Heart left ventricle (tissue), 13 donors: ENCODE data around the gene RANGAP1.

ENCODE experiments used
- POLR2A ChIP-seq, 2 donors: fragments of 450-650 bp; IDR thresholded peaks; one replicate each; pipeline ENCODE4 v1.6.1; 2017; ENCODE audit warnings: antibody characterized with exemption in 2 of 2, mild to moderate bottlenecking in 2 of 2, moderate library complexity in 2 of 2
- TF ChIP-seq, protein P1 (sequence below), 12 donors: fragments of 200-600 bp; sonication (generic) in 4 of 12; IDR thresholded peaks; one replicate each; pipeline versions ENCODE4 v1.5.0 to v1.8.0; 2018 to 2022; ENCODE audit warnings: antibody characterized with exemption in 12 of 12, mild to moderate bottlenecking in 5 of 12
- donor health status: ischemic (EF 13 %, LVEDD 7.1; RV severe dilation, severe dysfunction).
- donor health status: DM: no; HTN: yes; CAD: no.
- donor health status: DM: no; HTN: no; CAD: no.
- donor health status: ischemic (EF 25% LVEDD 6.9; RV normal size, moderate dysfunction).
- donor health status: ischemic (EF 25% LVEDD 5.7; RV mildly dilated, moderate dysfunction).
- donor health status: ischemic (EF 35%, LVEDD 5.7; RV mildly dilated, moderate dysfunction).
- donor health status: nonischemic (EF 11% LVEDD 7.7; RV severe dilation, severe dysfunction).
- donor health status: DM: yes; HTN: yes; CAD: no.
- donor health status: PGD.
- donor health status: ischemic (EF 29% LVEDD 5.4; RV normal size, mild dysfunction).
- donor health status: nonischemic (EF 23%, LVEDD 6.1; RV moderate dilation, normal function).

DNA sequence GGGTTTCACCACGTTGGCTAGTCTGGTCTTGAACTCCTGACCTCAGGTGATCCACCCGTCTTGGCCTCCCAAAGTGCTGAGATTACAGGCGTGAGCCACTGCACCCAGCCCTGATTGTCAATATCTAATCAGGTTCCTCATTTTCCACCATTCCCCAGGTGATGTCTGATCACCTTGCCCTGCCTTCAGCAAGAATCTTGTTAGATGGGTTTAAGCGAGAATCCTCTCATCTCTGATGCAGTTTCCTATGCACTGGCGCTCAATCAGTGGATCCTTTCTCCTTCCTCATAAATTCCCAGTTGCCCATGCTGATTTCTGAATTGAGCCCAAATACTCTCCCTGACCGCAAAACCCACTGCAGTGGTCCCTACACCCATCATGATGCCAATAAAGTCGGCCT, 14.7 kb upstream of the RANGAP1 start:
- TF ChIP-seq, protein P1, sequence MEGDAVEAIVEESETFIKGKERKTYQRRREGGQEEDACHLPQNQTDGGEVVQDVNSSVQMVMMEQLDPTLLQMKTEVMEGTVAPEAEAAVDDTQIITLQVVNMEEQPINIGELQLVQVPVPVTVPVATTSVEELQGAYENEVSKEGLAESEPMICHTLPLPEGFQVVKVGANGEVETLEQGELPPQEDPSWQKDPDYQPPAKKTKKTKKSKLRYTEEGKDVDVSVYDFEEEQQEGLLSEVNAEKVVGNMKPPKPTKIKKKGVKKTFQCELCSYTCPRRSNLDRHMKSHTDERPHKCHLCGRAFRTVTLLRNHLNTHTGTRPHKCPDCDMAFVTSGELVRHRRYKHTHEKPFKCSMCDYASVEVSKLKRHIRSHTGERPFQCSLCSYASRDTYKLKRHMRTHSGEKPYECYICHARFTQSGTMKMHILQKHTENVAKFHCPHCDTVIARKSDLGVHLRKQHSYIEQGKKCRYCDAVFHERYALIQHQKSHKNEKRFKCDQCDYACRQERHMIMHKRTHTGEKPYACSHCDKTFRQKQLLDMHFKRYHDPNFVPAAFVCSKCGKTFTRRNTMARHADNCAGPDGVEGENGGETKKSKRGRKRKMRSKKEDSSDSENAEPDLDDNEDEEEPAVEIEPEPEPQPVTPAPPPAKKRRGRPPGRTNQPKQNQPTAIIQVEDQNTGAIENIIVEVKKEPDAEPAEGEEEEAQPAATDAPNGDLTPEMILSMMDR (IDR thresholded peaks at IDR 0.05), result no peak
- TF ChIP-seq POLR2A (IDR thresholded peaks at IDR 0.05), result no peak
